DND-41 (cell line): ENCODE measurements around the gene MAP2.

Experiments used
- ATAC-seq: fragments of 200-7000 bp; cut with Tn5 transposase; 3 replicates; pipeline ENCODE4 v1.9.1; 2021; ENCODE audit warnings: low read depth; ENCODE audit not compliant: insufficient read depth
- DNase-seq: peaks from one replicate; pipeline ENCODE4 v3.0.0-alpha.2; 2020
- H2AFZ ChIP-seq: 2 replicates; pipeline ENCODE4 v1.6.0; 2012; ENCODE audit warnings: low read depth, low read length
- H3K27ac ChIP-seq: 2 replicates; pipeline ENCODE4 v1.5.1; 2012; ENCODE audit warnings: low read length, inconsistent platforms
- H3K27me3 ChIP-seq: fragments of 200-600 bp; sonication (generic); 2 replicates; pipeline ENCODE4 v1.6.0; 2012; ENCODE audit warnings: low read length, mild to moderate bottlenecking, inconsistent platforms; ENCODE audit not compliant: insufficient read depth, poor library complexity
- H3K36me3 ChIP-seq: 2 replicates; pipeline ENCODE4 v1.5.1; 2012; ENCODE audit warnings: low read length, inconsistent platforms; ENCODE audit not compliant: insufficient read depth
- H3K4me1 ChIP-seq: 2 replicates; pipeline ENCODE4 v1.5.1; 2012; ENCODE audit warnings: mild to moderate bottlenecking, low read length; ENCODE audit not compliant: insufficient read depth
- H3K4me2 ChIP-seq: 2 replicates; pipeline ENCODE4 v1.6.0; 2012; ENCODE audit warnings: mild to moderate bottlenecking, moderate library complexity, low read length, inconsistent platforms; ENCODE audit not compliant: insufficient read depth
- H3K4me3 ChIP-seq, 2 experiments: fragments of 200-600 bp in 1 of 2; shearing (Covaris generic) in 1 of 2; 2 replicates each; pipeline ENCODE4 v1.5.1; 2012 to 2016; ENCODE audit warnings: inconsistent platforms in 2 of 2, low read length in 2 of 2, mild to moderate bottlenecking in 2 of 2, low read depth in 1 of 2, moderate library complexity in 1 of 2
- H3K79me2 ChIP-seq: 2 replicates; pipeline ENCODE4 v1.6.0; 2012; ENCODE audit warnings: low read length, inconsistent platforms; ENCODE audit not compliant: insufficient read depth
- H3K9ac ChIP-seq: 2 replicates; pipeline ENCODE4 v1.6.0; 2012; ENCODE audit warnings: low read depth, mild to moderate bottlenecking, inconsistent platforms, low read length, moderate library complexity
- H3K9me3 ChIP-seq: 2 replicates; pipeline ENCODE4 v1.5.1; 2012; ENCODE audit warnings: low read length, moderate library complexity, mild to moderate bottlenecking, inconsistent platforms; ENCODE audit not compliant: insufficient read depth, severe bottlenecking
- H4K20me1 ChIP-seq: 2 replicates; pipeline ENCODE4 v1.6.0; 2012; ENCODE audit warnings: low read length; ENCODE audit not compliant: insufficient read depth
- EZH2 ChIP-seq: IDR thresholded peaks from 3 replicates; pipeline ENCODE4 v1.6.1; 2012; ENCODE audit warnings: borderline replicate concordance, low read depth, mild to moderate bottlenecking, moderate library complexity, low read length, inconsistent platforms; ENCODE audit not compliant: severe bottlenecking
- TF ChIP-seq, protein P1 (sequence below): IDR thresholded peaks from 2 replicates; pipeline ENCODE4 v1.5.1; 2012; ENCODE audit warnings: borderline replicate concordance, low read length, moderate library complexity, mild to moderate bottlenecking; ENCODE audit not compliant: poor library complexity, severe bottlenecking; ENCODE audit errors: extremely low read depth

Gene MAP2

GRCh38 chr2:209578394-209579001 is 154.7 kb downstream of the MAP2 start:
- Histone ChIP-seq H3K27me3 (no peaks in the 10 kb centered on the region), H3K4me3 (no peak overlapping the region), H3K9ac (no peak overlapping the region), H4K20me1 (no peaks in the 10 kb centered on the region), H3K27ac (no peak overlapping the region), H2AFZ (no peak overlapping the region), H3K4me2 (no peak overlapping the region), H3K36me3 (no peaks in the 10 kb centered on the region), H3K9me3 (no peaks in the 10 kb centered on the region), H3K79me2 (no peaks in the 10 kb centered on the region), H3K4me1 (no peaks in the 10 kb centered on the region)
- TF ChIP-seq, protein P1, sequence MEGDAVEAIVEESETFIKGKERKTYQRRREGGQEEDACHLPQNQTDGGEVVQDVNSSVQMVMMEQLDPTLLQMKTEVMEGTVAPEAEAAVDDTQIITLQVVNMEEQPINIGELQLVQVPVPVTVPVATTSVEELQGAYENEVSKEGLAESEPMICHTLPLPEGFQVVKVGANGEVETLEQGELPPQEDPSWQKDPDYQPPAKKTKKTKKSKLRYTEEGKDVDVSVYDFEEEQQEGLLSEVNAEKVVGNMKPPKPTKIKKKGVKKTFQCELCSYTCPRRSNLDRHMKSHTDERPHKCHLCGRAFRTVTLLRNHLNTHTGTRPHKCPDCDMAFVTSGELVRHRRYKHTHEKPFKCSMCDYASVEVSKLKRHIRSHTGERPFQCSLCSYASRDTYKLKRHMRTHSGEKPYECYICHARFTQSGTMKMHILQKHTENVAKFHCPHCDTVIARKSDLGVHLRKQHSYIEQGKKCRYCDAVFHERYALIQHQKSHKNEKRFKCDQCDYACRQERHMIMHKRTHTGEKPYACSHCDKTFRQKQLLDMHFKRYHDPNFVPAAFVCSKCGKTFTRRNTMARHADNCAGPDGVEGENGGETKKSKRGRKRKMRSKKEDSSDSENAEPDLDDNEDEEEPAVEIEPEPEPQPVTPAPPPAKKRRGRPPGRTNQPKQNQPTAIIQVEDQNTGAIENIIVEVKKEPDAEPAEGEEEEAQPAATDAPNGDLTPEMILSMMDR, result no peak
- no peak for TF ChIP-seq EZH2
- DNase-seq, result no peak
- no peak for ATAC-seq

DNA sequence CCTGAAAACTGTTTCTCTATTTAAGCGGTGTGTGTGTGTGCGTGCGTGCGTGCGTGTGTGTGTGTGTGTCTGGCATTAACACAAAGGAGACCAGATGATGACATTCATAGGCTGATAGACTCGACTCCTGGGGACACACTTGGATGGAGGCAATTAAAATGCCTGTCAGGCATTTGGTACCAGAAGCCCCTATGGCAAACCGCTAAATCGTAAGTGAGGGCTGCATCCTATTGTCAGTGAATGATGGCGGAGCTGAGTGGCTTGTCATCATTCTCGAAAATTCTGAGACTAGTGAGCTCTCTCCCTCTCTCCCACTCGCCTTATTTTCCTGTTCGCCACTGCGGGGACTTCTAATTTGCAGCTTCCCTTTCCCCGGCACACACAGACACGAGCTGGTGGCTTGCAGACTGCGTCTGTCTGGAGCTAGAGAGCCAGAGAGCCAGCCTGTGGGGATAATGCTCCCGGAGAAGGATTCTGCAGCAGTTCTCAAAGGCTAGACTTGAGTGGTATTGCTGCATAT is 155.4 kb downstream of the MAP2 start:
- Histone ChIP-seq H4K20me1 (no peaks in the 10 kb centered on the region), H3K36me3 (no peaks in the 10 kb centered on the region), H3K27me3 (no peaks in the 10 kb centered on the region), H3K4me3 (no peak overlapping the region), H3K4me1 (no peaks in the 10 kb centered on the region), H3K9me3 (no peaks in the 10 kb centered on the region), H2AFZ (no peak overlapping the region), H3K27ac (no peak overlapping the region), H3K79me2 (no peaks in the 10 kb centered on the region), H3K4me2 (no peak overlapping the region), H3K9ac (no peak overlapping the region)
- no peak for DNase-seq
- no peak for TF ChIP-seq EZH2
- ATAC-seq, result no peak

- no peak overlapping the region for H3K9ac ChIP-seq
- no peak overlapping the region for H3K27ac ChIP-seq
- H4K20me1 ChIP-seq, result no peaks in the 10 kb centered on the region
- TF ChIP-seq, protein P1, result no peak
- no peak for TF ChIP-seq EZH2
- DNase-seq, result no peak
- no peaks in the 10 kb centered on the region for H3K9me3 ChIP-seq
- no peak overlapping the region for H2AFZ ChIP-seq
- no peaks in the 10 kb centered on the region for H3K4me1 ChIP-seq
- no peak overlapping the region for H3K4me3 ChIP-seq
- H3K36me3 ChIP-seq, result no peaks in the 10 kb centered on the region
- H3K27me3 ChIP-seq, result no peaks in the 10 kb centered on the region
- no peak overlapping the region for H3K4me2 ChIP-seq
- no peaks in the 10 kb centered on the region for H3K79me2 ChIP-seq
- no peak for ATAC-seq
Measured at GRCh38 chr2:209581040-209581439, 157.2 kb downstream of the MAP2 start.

DNA sequence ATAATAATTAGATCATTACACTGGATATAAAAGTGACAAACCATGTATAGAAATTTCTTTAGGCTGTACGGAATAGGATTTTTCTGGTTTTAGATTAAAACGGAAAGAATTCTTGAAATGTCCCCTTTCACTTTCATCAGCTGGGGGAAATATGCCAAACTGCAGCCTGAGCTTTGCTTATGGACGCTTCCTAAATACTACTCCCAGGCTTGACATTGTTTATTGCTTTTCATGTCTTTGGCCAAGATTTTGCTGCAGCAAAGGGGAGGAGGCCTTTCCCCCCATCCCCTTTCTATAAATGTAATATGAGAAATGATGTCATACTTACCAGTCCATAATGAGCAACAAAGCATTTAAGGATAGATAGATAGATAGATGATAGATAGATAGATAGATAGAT is 158.4 kb downstream of the MAP2 start:
- TF ChIP-seq EZH2, result no peak
- H3K9ac ChIP-seq, result no peak overlapping the region
- no peak overlapping the region for H3K4me2 ChIP-seq
- no peaks in the 10 kb centered on the region for H3K4me1 ChIP-seq
- H3K4me3 ChIP-seq, result no peak overlapping the region
- no peaks in the 10 kb centered on the region for H3K27me3 ChIP-seq
- H3K27ac ChIP-seq, result no peak overlapping the region
- no peaks in the 10 kb centered on the region for H3K9me3 ChIP-seq
- no peaks in the 10 kb centered on the region for H3K79me2 ChIP-seq
- H4K20me1 ChIP-seq, result no peaks in the 10 kb centered on the region
- no peak for ATAC-seq
- DNase-seq, result no peak
- no peaks in the 10 kb centered on the region for H3K36me3 ChIP-seq
- H2AFZ ChIP-seq, result no peak overlapping the region
